T-helper 2 cell (primary cell): ENCODE results near the gene MB.

Experiments
- DNase-seq, 5 experiments: peaks; one replicate each; pipeline versions ENCODE4 v3.0.0 to v3.0.0-alpha.2; 2012 to 2022

Gene MB

DNA sequence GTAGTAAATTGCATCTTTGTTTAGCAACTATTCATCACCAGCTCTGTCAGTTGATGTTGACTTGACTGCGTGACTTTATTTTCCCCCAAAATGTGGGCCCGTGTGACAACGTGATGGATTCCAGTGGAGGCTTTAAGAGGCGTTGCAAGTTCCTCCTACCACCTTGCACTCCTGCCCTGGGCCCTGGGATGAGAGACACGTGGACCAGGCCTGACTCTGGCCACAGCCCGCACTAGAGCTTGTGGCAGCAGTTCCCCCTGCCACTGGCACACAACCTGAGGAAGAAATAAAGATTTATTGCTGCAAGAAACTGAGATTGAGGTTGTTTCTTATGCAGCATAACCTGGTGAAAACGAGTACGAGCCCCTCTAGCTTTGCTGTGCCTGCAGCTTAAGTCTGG is 44.6 kb downstream of the MB start:
- DNase-seq: no peak

DNA sequence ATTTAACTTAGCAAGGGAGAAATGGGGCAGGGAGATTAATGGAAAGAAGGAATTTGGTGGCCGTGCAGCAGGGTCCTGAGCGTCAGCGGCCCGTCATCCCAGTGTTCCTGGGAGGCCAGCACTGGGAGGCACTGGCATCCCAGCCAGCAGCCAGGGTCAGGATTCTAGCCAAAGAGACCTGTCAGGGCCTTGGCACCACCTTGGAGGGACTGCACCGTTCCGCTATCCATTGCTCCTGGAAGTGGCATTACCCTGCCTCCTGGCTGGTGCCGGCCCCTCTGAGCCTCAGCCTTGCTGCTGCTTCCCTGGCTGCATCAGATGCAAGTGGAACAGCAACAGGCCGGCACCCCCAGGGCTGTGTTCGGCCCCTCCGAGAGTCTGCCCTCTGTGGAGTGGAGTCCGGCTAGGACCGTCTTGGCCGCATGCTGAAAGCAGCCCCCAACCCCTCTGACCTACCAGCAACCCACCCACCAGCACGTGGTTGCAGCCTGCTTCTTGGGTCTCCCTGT is 46.4 kb downstream of the MB start:
- no peak for DNase-seq

- no peak for DNase-seq
Measured at GRCh38 chr22:35569916-35570315, 47.2 kb downstream of the MB start.

- no peak for DNase-seq
Measured at GRCh38 chr22:35568751-35569739, 48.1 kb downstream of the MB start.

DNA sequence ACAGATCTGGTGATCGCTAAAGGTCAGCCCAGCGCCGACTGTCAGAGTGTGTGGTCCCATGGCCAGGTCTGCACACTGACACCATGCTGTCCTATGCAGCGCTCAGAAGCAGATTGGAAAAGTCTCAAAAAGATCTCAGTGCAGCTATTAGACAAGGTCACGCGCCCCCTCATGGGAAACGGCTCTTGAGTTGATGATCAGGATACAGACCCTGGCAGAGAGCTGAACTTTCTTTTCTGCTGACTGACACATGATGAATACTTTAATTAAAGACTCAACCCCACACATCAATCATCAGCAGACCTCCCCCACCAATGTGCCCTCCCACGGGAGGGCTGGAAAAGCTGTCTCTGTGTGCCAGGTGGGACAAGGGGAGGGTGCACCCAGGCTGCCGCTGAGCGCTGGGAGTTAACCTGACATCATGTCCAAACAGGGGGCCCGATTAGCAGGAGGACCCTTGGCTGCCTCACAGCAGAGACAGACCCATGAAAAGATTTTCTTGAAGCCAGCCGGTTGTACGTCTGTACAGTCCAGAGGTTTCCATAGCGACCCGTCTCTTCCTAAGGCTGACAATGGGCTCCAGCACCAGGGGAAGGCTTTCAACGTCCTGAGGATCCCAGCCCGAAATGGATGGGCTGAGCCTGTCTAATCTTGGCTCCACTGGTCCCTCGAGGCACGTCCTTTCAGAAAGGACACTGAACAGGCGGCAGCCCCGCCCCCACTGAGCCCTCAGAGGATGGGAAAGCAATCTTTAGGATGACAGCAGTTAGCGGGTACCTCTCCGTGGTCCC is 49.6 kb downstream of the MB start:
- no peak for DNase-seq

- DNase-seq: no peak
Measured at GRCh38 chr22:35564975-35565867, 51.9 kb downstream of the MB start.

DNA sequence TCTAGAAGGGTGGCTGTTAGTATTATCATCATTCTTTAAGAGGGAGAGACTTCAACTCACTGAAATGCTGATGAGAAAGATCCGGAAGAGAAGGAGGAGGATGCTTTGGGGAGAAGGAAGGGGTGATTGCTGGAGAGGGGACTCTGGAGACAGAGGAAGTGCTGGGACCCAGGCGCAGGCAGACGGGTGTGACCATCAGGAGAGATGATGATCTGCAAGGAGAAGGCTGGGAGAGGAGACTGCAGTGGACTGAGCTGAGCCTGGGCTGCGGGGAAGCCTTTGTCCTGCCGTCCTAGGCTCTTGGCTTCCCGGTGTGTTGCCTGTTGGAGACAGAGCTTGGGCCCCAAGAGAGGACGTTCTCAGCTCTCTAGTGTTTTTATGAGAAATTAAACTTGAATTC is 53.9 kb downstream of the MB start:
- no peak for DNase-seq

GRCh38 chr22:35561796-35562526 is 55.2 kb downstream of the MB start:
- DNase-seq: no peak

DNA sequence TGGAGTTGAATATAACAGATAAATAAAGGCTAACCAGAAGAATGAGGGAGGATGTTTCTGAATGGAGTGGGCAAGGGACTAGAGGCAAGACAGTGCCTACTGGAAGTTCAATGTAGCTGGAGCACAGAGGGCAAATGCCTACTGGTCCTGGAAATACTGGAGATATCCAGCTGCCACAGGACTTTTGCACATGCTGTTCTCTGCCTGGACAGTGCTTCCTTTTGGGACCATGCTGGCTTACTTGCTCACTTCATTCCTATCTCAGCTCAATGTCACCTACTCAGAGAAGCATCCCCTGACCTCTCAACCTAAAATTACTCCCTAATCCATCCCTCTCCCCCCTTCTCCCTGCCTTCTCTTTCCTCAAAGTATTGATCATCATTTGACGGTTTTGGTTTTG is 56.3 kb downstream of the MB start:
- no peak for DNase-seq

GRCh38 chr22:35560366-35560765 is 56.8 kb downstream of the MB start:
- no peak for DNase-seq

DNA sequence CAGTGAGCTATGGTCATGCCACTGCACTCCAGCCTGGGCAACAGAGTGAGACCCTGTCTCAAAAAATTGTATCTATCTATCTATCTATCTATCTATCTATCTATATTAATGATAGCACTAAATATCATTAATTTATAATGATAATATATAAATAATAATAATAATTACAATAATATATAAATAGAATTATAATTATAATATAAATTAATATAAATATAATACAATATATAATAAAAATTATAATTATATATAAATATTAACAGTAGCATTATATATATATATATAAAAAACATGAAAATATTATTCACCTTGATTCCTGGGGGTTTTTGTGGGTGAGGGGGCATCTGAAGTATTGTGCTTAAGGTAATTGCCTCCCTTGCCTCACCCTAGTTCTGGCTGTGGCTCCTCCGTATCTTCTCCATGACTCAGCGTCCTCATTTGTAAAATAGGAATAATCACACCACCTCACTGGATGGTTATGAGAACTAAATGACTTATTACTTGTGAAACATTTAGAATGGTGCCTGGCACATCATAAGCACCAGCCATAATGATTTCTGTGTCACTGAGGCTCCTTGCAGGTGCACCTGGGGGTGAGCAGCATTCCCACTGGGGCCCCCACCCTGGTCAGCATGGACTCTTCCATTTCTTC is 57.6 kb downstream of the MB start:
- no peak for DNase-seq

DNA sequence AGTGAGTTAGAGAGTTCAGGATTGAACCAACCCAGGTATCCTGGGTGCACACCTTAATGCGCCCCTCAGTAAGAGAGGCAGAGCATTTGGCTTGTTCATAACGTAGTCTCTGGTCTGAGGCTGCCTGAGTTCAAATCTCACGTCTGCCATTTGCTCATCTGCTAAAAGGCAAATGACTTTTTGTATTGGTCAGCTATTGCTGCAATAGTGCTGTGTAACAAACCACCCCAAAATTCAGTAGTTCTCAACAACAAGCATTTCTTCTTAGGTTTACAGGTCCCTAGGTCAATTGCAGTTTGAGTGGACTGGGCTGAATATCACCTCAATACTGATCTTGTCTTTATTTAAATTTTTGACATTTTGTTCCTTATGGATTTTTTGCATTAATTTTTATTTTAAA is 58.4 kb downstream of the MB start:
- DNase-seq: no peak

DNA sequence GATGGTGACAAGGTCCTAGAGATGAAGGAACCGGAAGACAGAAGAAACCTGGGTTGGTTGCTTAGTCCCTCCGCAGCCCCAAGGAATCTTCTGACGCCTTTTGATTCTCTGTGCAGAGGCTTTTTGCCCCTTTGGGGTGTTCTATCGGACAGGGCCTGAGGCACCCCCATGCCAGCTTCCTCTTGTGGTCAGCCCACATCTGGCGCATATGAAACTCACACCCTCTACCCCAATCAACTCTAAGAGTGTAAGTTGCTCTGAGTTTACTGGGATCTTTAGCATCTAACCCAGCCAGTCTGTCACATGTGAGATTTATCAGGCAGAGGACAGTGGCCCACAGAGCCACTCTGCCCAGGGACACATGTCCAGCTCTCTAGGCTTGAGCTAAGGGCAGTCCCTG is 59.1 kb downstream of the MB start:
- no peak for DNase-seq
